GM12878 (cell line): ENCODE measurements around the gene SLC25A41. TPM values are rescaled to one million over a fixed set of nuclear protein-coding genes. Genes with fewer than 3 reads are reported as not detected.

Experiments used
- ATF3 ChIP-seq: IDR thresholded peaks from 2 replicates; pipeline ENCODE4 v1.6.1; 2011; ENCODE audit warnings: low read depth, mild to moderate bottlenecking, low read length, moderate library complexity, borderline replicate concordance; ENCODE audit errors: extremely low read depth
- BACH1 ChIP-seq: fragments of 450-650 bp; IDR thresholded peaks from 2 replicates; pipeline ENCODE4 v1.6.1; 2017; ENCODE audit warnings: mild to moderate bottlenecking, borderline replicate concordance
- EED ChIP-seq: sonication (generic); IDR thresholded peaks from 2 replicates; pipeline ENCODE4 v1.6.1; 2016; ENCODE audit warnings: antibody characterized with exemption, low read depth
- ETV6 ChIP-seq, 2 experiments: fragments of 450-650 bp in 1 of 2; IDR thresholded peaks in 1 of 2; conservative IDR thresholded peaks in 1 of 2; 2 replicates each; pipeline ENCODE4 v1.6.1; 2014; ENCODE audit warnings: antibody characterized with exemption in 1 of 2, borderline replicate concordance in 1 of 2, low read depth in 1 of 2, mild to moderate bottlenecking in 1 of 2, moderate library complexity in 1 of 2
- EZH2 ChIP-seq: IDR thresholded peaks from 2 replicates; pipeline ENCODE4 v1.6.1; 2012; ENCODE audit warnings: low read depth, mild to moderate bottlenecking, control low read depth, inconsistent platforms, low read length, borderline replicate concordance; ENCODE audit not compliant: control insufficient read depth
- IRF5 ChIP-seq: fragments of 450-650 bp; IDR thresholded peaks from 2 replicates; pipeline ENCODE4 v1.6.1; 2017; ENCODE audit warnings: borderline replicate concordance
- JUND ChIP-seq: IDR thresholded peaks from 2 replicates; pipeline ENCODE4 v1.6.1; 2012; ENCODE audit warnings: low read depth, mild to moderate bottlenecking, low read length, improper control_type of control experiment, moderate library complexity
- MEF2A ChIP-seq: IDR thresholded peaks from 2 replicates; pipeline ENCODE4 v1.6.1; 2011; ENCODE audit warnings: low read depth, mild to moderate bottlenecking, low read length, moderate library complexity; ENCODE audit not compliant: insufficient read depth
- MYB ChIP-seq: fragments of 150-350 bp; IDR thresholded peaks from 2 replicates; pipeline ENCODE4 v1.6.1; 2014; ENCODE audit warnings: mild to moderate bottlenecking, low read depth, low read length, borderline replicate concordance
- MYC ChIP-seq: IDR thresholded peaks from 2 replicates; pipeline ENCODE4 v1.6.1; 2011; ENCODE audit warnings: mild to moderate bottlenecking, low read length, moderate library complexity, inconsistent platforms; ENCODE audit not compliant: insufficient read depth, insufficient replicate concordance, insufficient read length, severe bottlenecking
- NBN ChIP-seq: fragments of 450-650 bp; IDR thresholded peaks from 2 replicates; pipeline ENCODE4 v1.6.1; 2016
- NFIC ChIP-seq: IDR thresholded peaks from 2 replicates; pipeline ENCODE4 v1.6.1; 2012; ENCODE audit warnings: low read depth, mild to moderate bottlenecking, inconsistent platforms, low read length, moderate library complexity
- NFXL1 ChIP-seq: fragments of 450-650 bp; IDR thresholded peaks from 2 replicates; pipeline ENCODE4 v1.6.1; 2017; ENCODE audit warnings: antibody characterized with exemption, mild to moderate bottlenecking, borderline replicate concordance
- NR2C2 ChIP-seq: IDR thresholded peaks from 2 replicates; pipeline ENCODE4 v1.6.1; 2011; ENCODE audit warnings: borderline replicate concordance, low read depth; ENCODE audit not compliant: control insufficient read depth, insufficient read length
- POLR2A ChIP-seq: IDR thresholded peaks from 2 replicates; pipeline ENCODE4 v1.6.1; 2011; ENCODE audit warnings: low read depth, mild to moderate bottlenecking, low read length
- RFX5 ChIP-seq: IDR thresholded peaks from 2 replicates; pipeline ENCODE4 v1.6.1; 2011; ENCODE audit warnings: low read depth, low read length, improper control_type of control experiment
- SIN3A ChIP-seq: IDR thresholded peaks from 2 replicates; pipeline ENCODE4 v1.6.1; 2012; ENCODE audit warnings: low read depth, low read length, improper control_type of control experiment
- SIX5 ChIP-seq: IDR thresholded peaks from 2 replicates; pipeline ENCODE4 v1.6.1; 2011; ENCODE audit warnings: mild to moderate bottlenecking, low read depth, low read length, moderate library complexity; ENCODE audit not compliant: severe bottlenecking
- SPI1 ChIP-seq: IDR thresholded peaks from 2 replicates; pipeline ENCODE4 v1.6.1; 2011; ENCODE audit warnings: low read depth, mild to moderate bottlenecking, low read length, moderate library complexity, borderline replicate concordance; ENCODE audit not compliant: insufficient read depth
- SREBF1 ChIP-seq: IDR thresholded peaks from 2 replicates; pipeline ENCODE4 v1.6.1; 2012; ENCODE audit warnings: mild to moderate bottlenecking, low read length
- SRF ChIP-seq, 2 experiments: IDR thresholded peaks; 2 replicates each; pipeline ENCODE4 v1.6.1; 2011; ENCODE audit warnings: low read depth in 2 of 2, low read length in 2 of 2, mild to moderate bottlenecking in 1 of 2, moderate library complexity in 1 of 2
- STAT3 ChIP-seq: IDR thresholded peaks from 2 replicates; pipeline ENCODE4 v1.6.1; 2011; ENCODE audit warnings: low read depth, low read length, improper control_type of control experiment
- TARDBP ChIP-seq: IDR thresholded peaks from 2 replicates; pipeline ENCODE4 v1.6.1; 2016; ENCODE audit warnings: borderline replicate concordance
- TCF12 ChIP-seq: IDR thresholded peaks from 2 replicates; pipeline ENCODE4 v1.6.1; 2011; ENCODE audit warnings: low read depth, mild to moderate bottlenecking, low read length
- YBX1 ChIP-seq: fragments of 450-650 bp; IDR thresholded peaks from 2 replicates; pipeline ENCODE4 v1.6.1; 2016; ENCODE audit warnings: antibody characterized with exemption
- ZNF274 ChIP-seq: IDR thresholded peaks from one replicate; pipeline ENCODE4 v1.8.0; 2011; ENCODE audit not compliant: insufficient read length, insufficient read depth
- polyA plus RNA-seq, 11 experiments: library from polyadenylated mRNA; depleted of rRNA in 4 of 11; unstranded in 6 of 11; stranded (reverse) in 5 of 11; fragments of >200 nt; fragmentation: Nextera tagmentation in 4 of 11; fragmentation: Illumina TruSeq in 1 of 11; extraction: Ambion mirVana in 4 of 11; extraction: Trizol in 1 of 11; gene quantifications; 1 replicate in 1 of 11; 2 replicates in 10 of 11; pipeline versions ENCODE4 v1.2.1 to v1.2.3, GENCODE V29; 2011 to 2016; ENCODE audit warnings: inconsistent platforms in 2 of 11, missing spikeins in 2 of 11, low read depth in 1 of 11
- total RNA-seq, 4 experiments: library from RNA; depleted of rRNA in 3 of 4; stranded (reverse); fragments of >200 nt in 3 of 4; fragmentation: Illumina TruSeq in 1 of 4; extraction: Trizol in 1 of 4; gene quantifications; 2 replicates each; pipeline versions ENCODE4 v1.2.1 to v1.2.3, GENCODE V29; 2013 to 2021
- TF ChIP-seq, protein P1 (sequence below): fragments of 450-650 bp; IDR thresholded peaks from 2 replicates; pipeline ENCODE4 v1.6.1; 2018; ENCODE audit warnings: borderline replicate concordance, mild to moderate bottlenecking; ENCODE audit not compliant: partially characterized antibody

The SLC25A41 gene
- total and polyA plus RNA-seq, 10 of the 15 experiments (the other 5 are each of a cell fraction or from before 2014, with no cell fraction given): 0.23 to 1.2 (median 0.43) TPM; not detected in 2

GRCh38 chr19:6393074-6393982, 40.2 kb downstream of the SLC25A41 start, which contains the start of gene GTF2F1 (continued):
- TF ChIP-seq MYB (no peak), EZH2 (no peak), TCF12 (no peak), SPI1 (no peak), YBX1 (no peak), SIN3A (peak; percentile 68; the same call in 1 of the 2 replicates), MYC (no peak), STAT3 (no peak), NBN (peak; percentile 98), EED (peak; percentile 23; the same call in 1 of the 2 replicates), JUND (no peak), MEF2A (0 out of 2 replicates have a peak, but pooled peaks have one; percentile 38), POLR2A (peak; percentile 64), SRF (IDR thresholded peaks at IDR 0.05; ENCODE audit: low read depth in 2 of 2, low read length in 2 of 2) (no peak), NFXL1 (no peak), RFX5 (0 out of 2 replicates have a peak, but pooled peaks have one; percentile 18), NFIC (no peak), ZNF274 (no peak), BACH1 (no peak), SIX5 (peak; percentile 9), NR2C2 (peak; percentile 75), TARDBP (no peak), ATF3 (no peak), ETV6 (conservative IDR thresholded peaks at IDR 0.05 in 1 of 2, IDR thresholded peaks at IDR 0.05 in 1 of 2; ENCODE audit: borderline replicate concordance in 1 of 2, low read depth in 1 of 2) (peak in 1 of 2 experiments; percentile 61; a peak in 1 of 4 replicates), SREBF1 (peak; percentile 27; the same call in 1 of the 2 replicates), IRF5 (no peak)
- TF ChIP-seq, protein P1, sequence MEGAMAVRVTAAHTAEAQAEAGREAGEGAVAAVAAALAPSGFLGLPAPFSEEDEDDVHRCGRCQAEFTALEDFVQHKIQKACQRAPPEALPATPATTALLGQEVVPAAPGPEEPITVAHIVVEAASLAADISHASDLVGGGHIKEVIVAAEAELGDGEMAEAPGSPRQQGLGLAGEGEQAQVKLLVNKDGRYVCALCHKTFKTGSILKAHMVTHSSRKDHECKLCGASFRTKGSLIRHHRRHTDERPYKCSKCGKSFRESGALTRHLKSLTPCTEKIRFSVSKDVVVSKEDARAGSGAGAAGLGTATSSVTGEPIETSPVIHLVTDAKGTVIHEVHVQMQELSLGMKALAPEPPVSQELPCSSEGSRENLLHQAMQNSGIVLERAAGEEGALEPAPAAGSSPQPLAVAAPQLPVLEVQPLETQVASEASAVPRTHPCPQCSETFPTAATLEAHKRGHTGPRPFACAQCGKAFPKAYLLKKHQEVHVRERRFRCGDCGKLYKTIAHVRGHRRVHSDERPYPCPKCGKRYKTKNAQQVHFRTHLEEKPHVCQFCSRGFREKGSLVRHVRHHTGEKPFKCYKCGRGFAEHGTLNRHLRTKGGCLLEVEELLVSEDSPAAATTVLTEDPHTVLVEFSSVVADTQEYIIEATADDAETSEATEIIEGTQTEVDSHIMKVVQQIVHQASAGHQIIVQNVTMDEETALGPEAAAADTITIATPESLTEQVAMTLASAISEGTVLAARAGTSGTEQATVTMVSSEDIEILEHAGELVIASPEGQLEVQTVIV: peak; percentile 78
